UCSD-AML1 (cell line): ENCODE results near the gene LEUTX.
"Not testable (repeated sequence)": the region's sequence is repeated elsewhere in the genome, so short reads cannot be mapped to it uniquely, and the experiment has no call there.

Experiments
- DNase-seq: peaks from one replicate; lab custom pipeline; 2025; ENCODE audit not compliant: unreplicated experiment; lab: John Stamatoyannopoulos, UW

Gene LEUTX, protein sequence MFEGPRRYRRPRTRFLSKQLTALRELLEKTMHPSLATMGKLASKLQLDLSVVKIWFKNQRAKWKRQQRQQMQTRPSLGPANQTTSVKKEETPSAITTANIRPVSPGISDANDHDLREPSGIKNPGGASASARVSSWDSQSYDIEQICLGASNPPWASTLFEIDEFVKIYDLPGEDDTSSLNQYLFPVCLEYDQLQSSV

DNA sequence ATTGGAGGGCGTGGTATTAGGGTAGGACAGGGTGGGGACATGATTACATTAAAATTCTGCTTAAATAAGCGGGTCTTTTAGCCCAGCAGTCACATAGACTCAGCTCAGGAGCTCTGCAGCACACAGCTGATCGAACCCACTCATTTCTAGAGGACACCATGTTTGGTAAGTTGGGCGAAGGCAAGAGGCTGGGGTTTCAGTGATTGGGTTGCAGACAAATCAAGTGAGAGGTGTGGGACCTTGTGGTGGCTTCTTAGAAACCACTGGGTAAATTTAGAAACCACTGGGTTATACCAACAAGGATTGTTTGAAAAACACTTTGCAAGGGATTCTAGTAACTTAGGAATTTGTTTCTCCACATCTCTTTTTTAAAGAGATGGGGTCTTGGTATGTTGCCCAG, at the start of gene LEUTX:
Gene LEUTX, plus strand, starts transcription at position 92 of the 400 bp plus-strand sequence. Its CDS starts 67 bp downstream, at position 159.
- no peak for DNase-seq

DNA sequence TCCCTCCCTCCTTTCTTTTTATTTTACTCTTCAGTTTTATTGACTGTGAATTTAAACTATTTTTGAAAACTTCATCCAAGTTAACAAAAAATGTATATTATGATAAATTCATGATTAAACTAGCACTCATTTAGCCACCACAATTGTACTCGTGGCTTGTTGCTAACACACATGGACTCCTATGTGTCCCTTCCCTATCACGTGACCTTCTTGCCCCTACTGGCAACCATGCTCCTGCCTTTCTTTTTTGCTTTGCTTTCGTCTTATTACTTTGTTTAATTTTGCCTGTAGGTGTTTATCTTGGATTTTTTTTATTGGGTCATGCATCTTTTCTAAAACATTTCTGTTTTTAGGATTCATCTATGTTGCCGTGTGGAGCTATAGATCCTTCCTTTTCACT, 49.1 kb upstream of the LEUTX start:
- no peak for DNase-seq

DNA sequence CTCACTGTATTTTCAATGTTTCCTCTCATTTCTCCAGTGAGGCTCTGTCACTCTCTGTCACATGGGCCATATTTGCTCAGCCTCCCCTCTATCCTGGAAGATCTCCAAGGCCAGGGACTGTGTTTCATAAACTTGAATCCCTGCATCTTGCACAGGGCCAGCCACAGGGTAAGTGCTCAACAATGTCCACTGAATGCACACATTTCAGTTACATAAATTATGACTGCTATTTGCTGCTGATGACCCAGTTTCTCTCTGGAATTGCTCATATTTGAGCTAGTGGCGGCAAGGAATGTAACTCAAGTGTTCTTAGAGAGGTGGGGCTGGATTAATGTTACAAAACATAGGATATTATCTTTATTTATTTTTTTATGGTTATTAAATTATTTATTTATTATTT, 47.0 kb upstream of the LEUTX start:
- no peak for DNase-seq

DNA sequence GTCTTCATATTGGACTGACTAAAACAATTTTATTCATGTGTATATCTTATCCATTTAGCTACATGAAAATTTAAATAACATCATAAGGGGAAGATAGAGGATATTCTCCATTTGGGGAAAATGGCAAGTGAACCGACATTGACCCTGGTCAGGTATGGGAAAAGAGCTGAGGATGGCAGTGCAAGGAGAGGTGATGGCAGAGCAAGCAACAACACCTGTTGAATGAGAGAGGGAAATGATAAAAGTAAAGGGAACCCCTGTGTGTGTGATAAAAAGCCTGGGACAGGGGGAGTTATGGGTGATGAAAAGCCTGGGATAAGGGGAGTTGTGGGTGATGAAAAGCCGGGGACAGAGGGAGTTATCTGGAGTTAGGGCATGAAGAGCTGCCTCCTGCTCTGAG, 44.8 kb upstream of the LEUTX start:
- DNase-seq, result no peak

DNA sequence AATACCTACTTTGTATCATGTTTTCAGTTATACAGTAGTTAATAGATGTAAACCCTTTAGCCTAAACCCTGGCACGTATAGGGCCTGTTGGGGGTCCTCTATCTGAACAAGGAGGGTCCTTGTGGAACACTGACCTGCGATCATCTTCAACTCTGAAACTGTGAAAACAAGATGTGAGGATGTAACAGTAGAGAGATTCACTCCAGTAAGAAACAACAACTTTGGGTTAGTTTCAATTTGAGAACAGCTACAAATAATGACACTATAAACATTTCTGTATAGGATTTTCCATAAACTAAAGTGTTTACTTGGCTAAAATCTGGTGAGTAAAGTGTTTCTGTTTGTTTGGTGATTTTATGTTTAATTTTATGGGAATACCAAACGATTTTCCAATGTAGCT, 43.0 kb upstream of the LEUTX start:
- DNase-seq, result no peak

DNA sequence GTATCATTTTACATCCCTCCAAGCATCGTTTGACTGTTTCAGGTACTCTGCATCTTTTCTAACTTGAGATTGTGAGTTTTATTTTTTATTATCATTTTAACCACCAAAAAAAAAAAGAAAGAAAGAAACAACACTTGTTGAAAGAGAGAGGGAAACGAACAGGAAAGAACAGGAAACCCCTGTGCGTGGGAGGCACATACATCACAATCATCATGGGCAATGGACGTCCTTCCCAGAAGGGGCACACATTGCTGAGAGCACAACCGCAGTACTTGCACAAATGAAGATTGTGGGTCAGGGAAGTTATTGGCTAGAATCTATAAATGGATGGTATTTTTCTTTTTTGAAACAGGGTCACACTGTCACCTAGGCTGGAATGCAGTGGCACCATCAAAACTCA, 42.6 kb upstream of the LEUTX start:
- no peak for DNase-seq

DNA sequence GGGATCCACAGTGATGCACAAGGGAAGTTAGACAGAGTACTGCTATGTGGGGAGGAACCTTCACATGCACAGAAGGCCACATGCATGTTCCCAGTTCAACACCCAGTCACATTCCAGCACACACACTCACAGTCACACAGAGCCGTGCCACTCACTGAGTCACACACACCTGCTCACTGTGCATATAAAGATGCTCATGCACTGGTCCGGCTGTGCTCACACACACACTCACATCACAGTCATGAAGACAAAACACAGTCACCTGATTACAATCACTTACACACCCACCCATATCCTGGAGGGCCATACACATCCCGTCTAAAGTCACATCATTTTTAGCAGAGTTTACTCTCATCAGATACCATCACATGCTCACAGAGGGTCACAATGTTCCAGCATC, 41.3 kb upstream of the LEUTX start:
- no peak for DNase-seq

DNA sequence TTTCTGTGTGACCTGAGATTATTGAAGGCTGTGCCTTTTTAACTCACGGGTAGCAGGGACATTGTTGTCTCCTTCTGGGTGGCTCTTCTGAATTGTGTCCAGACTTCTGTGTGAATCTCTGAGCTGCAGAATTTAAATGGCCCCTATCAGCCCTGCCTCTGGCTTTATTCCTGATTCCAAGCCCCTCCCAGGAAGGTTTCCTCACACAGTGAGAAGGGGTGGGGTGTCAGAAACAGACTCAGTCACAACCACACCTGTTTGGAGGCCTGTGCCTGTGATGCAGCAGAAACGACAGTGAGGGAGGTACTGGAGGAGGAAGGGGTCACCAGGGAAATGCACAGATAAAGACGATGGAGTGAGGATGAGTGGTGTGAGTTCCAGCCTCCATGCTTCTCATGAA, 40.8 kb upstream of the LEUTX start, which contains the start of gene CLC:
Gene CLC, minus strand, starts transcription at position 139 of the 400 bp plus-strand sequence. Its CDS starts 77 bp downstream, at position 62.
- DNase-seq, result no peak

DNA sequence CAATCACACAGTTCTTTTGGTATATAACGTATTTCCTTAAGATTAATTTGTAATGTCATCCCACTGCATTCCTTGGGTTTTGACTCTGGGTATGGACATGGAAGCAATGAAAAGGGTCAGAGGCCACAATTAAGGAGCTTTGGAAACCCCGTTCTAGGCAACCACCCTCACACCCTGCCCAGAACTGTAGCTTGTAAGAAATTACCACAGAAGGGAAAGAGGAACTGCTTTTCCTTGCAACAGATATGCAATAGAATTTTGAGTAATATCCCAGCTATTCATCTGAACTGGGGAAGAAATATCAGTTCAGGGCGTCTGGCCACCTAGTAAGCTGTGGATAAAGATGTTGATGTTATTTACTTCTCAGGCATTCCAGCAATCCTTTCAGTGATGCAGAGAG, 39.8 kb upstream of the LEUTX start:
- no peak for DNase-seq

DNA sequence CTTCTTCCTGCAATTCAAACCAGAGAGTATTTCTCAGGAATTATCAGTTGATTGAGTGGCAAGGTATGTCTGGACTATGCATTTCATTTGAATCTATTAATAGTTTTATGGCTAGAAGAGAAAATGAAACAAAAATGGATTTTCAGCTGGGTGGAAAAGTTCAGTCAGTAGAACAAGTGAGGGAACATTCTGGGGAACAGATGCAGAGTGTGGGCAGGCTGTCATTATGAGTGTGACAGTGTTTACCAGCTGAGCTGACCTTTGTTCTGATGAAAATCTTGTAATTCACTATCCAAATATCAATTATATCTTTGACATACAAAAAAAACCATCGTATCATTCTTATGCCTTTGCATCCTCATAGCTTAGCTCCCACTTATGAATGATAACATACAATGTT, 38.3 kb upstream of the LEUTX start:
- no peak for DNase-seq

DNA sequence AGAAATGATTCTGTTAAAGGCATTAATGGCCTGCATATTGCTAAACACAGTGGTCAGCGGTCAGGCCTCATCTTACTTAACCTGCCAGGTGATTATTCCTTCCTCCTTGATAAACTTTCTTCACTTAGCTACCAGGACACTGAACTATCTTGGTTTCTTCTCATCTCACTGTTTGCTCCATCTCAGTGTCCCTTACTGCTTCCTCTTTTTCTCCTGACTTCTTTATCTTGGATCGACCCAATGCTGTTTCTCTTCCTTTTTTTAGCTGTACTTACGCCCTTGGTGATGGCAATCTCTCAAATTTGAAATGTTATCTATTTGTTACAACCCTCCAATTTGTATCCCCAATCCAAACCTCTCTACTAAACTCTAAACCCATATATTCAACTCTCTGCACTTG, 33.0 kb upstream of the LEUTX start:
- no peak for DNase-seq

DNA sequence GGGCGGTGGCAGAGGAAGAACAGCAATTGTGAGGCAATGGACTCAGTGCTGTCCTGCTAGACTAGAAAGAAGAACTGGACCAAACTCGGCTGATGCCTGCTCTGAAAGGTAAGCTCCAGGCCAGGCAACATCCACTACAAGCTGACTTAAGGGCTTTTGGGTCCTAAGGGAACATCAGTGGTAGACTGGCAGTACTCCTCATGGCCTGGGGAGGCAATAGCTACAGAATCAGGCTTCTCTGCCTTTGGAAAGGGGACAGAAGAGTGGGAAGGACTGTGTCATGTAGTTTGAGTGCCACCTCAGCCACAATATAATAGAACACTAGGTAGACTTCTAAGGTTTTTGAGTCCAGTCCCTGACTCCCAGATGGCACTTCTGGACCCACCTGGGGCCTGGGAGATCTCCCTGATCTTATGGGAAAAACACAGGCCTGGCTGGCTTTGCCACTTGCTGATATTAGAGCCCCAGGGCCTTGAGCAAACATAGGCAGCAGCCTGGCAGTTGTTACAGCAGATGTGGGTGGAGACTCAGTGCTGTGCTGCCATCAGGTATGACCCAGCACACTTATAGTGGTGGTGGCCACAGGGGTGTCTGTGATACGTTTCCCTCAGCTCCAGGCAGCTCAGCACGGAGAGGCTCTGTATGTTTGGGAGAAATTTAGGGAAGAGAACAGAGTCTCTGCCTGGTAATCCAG, 31.7 kb upstream of the LEUTX start:
- DNase-seq, result no peak

DNA sequence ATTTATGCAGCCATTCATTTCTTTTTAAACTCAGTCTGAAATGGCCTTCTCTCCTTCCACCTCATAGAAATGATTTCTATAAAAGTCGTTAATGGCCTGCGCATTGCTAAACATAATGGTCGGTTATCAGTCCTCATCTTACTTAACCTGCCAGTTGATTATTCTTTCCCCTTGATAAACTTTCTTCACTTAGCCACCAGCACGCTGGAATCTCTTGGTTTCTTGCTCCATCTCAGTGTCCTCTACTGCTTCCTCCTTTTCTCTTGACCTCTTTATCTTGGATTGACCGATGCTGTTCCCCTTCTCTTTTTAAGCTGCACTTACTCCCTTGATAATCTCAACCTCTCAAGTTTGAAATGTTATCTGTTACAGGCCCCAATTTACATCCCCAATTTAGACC, 28.7 kb upstream of the LEUTX start:
- no peak for DNase-seq

DNA sequence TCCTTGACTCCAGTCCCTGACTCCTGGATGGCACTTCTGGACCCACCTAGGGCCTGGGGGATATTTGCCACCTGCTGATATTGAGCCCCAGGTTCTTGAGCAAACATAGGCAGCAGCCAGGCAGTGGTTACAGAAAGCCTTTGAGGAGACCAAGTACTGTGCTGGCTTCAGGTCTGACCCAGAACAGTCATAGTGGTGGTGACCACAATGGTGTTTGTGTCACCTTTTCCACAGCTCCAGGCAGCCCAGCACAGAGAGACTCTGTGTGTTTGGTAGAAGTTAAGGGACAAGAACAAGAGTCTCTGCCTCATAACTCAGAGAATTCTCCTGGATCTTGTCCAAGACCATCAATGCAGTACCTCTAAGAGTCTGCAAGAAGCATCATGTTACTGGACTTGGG, 26.3 kb upstream of the LEUTX start:
- no peak for DNase-seq

DNA sequence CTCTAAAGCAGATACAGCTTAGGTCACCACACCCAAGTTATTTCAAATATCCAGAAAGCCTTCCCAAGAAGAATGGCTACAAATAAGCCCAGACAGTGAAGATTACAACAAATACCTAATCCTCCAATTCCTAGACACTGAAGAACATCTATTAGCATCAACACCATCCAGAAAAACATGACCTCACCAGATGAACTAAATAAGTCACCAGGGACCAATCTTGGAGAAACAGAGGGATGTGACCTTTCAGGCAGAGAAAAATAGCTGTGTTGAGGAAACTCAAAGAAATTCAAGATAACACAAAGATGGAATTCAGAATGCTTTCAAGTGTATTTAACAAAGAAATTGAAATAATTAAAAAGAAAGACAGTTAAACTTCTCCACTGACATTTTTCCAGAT, 25.9 kb upstream of the LEUTX start:
- no peak for DNase-seq

DNA sequence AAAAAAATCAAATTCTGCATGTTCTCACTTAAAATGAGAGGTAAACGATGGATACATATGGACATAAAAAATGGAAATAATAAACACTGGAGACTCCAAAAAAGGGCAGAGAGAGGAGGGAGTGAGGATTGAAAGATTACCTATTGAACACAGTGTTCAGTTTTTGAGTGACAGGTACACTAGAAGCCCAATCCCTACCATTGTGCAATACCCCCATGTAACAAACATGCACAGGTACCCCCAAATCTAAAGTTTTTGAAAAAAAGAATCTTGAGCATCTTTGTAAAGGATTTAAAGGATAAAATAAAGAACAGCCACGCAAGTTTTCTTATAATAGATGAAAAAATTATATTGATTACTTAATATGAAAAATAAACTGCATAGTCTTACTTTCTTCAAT, 24.1 kb upstream of the LEUTX start:
- DNase-seq, result no peak

DNA sequence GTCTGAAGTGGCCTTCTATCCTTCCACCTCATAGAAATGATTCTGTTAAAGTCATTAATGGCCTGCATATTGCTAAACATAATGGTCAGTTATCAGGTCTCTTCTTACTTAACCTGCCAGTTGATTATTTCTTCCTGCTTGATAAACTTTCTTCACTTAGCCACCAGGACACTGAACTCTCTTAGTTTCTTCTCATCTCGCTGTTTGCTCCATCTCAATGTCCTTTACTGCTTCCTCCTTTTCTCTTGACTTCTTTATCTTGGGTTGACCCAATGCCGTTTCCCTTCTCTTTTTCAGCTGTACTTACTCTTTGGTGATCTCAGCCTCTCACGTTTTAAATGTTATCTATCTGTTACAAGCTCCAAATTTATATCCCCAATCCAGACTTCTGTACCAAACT, 23.7 kb upstream of the LEUTX start:
- no peak for DNase-seq

DNA sequence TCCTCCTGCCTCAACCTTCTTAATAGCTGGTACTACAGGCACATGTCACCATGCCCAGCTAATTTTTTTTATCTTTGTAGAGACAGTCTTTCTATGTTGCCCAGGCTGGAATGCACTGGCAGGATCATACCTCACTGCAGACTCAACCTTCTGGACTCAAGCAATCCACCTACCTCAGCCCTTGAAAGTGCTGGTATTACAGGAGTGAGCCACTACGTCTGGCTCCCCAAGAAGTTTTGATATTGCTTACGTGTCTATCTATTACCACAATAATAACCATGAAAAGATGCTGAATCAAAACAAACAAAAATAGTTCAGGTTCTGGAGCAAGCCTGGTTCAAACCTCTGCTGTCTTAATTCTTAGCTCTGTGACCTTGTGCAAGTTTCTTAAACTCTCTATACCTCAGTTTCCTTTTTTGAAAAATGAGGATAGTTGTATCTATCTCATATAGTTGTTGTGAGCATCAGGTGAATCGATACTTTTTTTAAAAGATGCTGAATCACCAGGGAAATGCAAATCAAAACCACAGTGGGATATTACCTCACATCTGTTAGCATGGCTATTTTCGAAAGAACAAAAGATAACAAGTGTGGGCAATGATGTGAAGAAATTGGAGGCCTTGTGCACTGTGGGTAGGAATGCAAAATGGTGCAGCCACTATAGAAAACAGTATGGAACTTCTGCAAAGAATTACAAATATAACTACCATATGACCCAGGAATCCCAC, 19.0 kb upstream of the LEUTX start:
- no peak for DNase-seq

DNA sequence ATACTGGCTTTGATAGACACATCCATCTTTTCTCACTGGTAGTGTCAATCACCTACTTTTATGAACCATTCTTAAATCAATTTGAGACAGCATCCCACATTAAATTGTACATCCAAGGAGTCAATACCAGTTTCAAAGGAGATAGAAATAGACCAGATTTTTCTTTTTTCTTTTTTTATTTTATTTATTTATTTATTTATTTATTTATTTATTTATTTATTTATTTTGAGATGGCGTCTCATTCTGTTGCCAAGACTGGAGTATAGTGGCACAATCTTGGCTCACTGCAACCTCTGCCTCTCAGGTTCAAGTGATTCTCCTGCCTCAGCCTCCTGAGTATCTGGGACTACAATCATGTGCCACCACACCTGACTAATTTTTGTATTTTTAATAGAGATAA, 16.8 kb upstream of the LEUTX start:
- not testable (repeated sequence) for DNase-seq

DNA sequence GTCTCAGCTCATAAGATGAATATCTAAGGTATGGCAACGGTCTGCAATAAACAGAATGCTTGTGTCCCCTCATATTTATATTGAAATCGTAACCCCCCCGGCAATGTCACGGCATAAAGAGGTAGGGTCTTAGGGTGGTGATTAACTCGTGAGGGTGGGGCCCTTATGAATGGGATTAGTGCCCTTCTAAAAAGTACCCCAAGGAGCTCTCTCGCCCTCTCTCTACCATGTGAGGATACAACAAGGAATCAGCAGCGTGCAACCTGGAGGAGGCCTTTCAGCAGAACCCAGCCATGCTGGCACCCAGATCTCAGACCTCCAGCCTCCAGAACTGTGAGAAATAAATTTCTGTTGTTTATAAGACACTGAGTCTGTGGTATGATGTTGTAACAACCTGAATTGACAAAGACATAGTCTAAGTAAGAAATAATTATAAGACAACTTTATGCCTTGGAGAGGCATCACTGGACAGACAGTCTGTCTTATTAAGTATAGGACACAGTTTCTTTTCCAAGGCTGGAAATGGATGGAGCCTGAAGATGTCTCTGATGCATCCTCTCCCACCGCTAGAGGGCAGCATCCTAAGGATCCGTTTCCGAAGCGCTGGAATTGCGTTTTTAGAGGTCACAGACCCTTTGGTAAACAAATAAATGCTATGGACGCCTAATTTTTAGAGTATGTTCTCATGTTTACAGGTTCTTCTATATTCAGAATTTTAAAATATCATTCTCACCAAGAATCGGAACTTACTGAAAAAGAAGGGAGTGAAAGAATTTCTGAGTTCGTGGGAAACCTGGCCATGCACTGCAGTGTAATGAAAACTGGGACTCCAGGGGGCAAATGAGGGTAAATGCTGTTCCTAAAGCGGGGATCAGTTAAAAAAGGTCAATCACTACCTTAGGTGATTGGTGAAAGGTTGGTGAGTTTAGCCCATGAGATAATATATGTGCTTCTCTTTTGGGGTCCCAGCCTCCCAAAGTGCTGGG, 13.3 kb upstream of the LEUTX start:
- no peak for DNase-seq

DNA sequence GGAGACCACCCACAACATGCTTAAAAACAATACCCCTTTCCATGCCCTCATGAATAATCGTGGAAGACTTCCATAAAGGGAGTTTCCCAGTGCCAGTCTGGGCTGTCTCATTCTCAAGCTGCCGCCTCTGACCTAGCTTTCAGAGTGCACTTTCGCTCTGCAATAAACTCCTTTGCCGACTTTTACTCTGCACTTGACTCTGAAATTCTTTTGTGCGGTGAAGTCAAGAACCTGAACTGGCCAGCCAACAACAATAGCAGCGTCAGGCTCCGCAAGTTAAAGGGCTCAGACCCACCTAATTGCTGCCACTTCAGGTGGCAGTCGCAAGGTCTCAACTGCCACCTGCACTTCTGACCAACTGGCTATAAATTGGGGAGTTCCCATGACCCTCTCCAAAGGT, 10.3 kb upstream of the LEUTX start:
- no peak for DNase-seq
